ENCODE results near the gene LITAF. TPM values are rescaled to one million over a fixed set of nuclear protein-coding genes. Genes with fewer than 3 reads are reported as not detected.

Gene LITAF
- total RNA-seq, 1 experiment from 2014 or later = 120 TPM

Other genes starting within 250 kb of the LITAF start
- 19.9 and 21.8 TPM in 2 replicates for gene RMI2, start 241.5 kb downstream of the LITAF start, total RNA-seq (2014; rRNA removed; shearing (Covaris generic))
- 13.7 and 14.9 TPM in 2 replicates for gene SNN, start 81.5 kb upstream of the LITAF start, total RNA-seq (2014; rRNA removed; shearing (Covaris generic))
- gene TXNDC11, start 155.9 kb upstream of the LITAF start, total RNA-seq (2014; rRNA removed; shearing (Covaris generic)) = 23.7 and 24.4 TPM in 2 replicates
- 16.7 and 19.4 TPM in 2 replicates for gene ZC3H7A, start 210.3 kb upstream of the LITAF start, total RNA-seq (2014; rRNA removed; shearing (Covaris generic))

All from H4 (cell line).